GM12874 (cell line): Measurements from ENCODE around the gene SMIM10L1.

ENCODE experiments used
- CTCF ChIP-seq: IDR thresholded peaks from 2 replicates; pipeline ENCODE4 v1.5.1; 2011; ENCODE audit warnings: low read depth, mild to moderate bottlenecking, control low read depth, low read length, moderate library complexity; ENCODE audit not compliant: insufficient read depth

Gene SMIM10L1

DNA sequence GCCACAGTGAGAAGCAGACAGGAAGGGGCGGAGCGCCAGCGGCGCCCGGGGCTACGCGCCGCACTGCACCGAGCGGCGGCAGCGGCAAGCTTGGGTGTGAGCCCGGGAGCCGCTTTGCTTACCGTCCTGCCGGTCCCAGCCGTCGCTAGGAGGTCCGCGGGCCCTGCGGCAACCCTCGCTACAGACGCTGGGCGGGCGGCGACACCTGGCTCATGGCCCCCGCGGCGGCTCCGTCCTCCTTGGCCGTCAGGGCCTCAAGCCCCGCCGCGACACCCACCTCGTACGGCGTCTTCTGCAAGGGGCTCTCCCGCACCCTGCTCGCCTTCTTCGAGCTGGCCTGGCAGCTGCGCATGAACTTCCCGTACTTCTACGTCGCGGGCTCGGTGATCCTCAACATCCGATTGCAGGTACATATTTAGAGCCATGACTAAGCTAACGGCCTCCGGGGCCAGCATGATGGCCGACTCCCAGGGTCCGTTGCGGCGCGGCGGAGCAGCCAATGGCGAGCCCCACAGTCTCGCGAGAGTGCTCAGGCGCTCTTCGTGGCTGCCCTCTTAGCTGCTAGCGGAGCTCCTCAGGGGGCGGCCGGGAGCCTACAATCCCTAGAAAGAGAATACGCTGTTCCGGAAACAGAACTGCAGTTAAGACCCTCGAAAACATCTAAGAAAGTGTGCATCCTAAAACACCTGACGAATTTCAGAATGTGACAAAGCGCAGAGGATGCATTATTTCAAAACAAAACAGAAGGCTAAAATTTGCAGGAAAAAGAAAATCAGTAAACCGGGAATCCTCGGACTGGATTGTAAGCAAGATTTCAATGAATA, at the start of gene SMIM10L1:
SMIM10L1 (plus strand) TSS at position 50 of the 824 bp plus-strand sequence; CDS start at position 213, 163 bp downstream.
- no peak for TF ChIP-seq CTCF

DNA sequence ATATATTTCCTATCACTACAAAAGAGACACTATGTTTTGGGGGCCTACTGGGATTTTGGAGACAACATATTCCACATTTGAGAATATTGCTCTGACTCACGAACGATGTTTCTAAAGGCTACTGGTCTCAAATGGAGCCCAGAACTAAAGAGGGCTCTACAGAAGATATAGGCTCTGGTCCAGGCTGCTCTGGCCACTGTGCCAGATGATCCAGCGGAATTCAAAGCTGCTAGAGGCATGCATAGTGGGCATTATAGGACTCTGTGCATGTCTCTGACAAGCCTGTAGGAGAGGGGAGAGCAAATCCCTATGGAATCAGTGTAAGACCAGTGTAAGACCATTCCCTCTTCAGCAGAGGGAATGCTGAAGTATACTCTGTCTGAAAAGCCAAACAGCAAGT, 40.6 kb upstream of the SMIM10L1 start:
- TF ChIP-seq CTCF: no peak

- no peak for TF ChIP-seq CTCF
Observed at GRCh38 chr12:11130999-11131398, 40.0 kb upstream of the SMIM10L1 start.

DNA sequence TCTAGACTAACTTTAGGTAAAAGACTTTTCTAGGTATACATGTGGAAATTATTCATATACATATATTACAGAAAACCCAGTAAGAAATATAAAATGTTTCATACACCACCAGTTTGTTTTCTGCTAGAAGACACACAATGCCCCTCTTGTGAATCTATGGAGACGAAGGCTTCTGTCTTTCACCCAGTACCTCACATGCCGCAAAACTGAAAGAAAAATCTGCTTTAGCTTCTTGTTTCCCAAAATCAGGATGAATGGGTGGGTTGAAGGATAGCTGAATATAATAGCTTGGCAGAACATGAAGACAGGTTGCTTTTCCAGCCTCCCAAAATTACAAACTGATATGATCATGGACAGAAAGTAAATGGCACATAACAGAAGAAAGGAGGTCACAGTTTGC, 37.8 kb upstream of the SMIM10L1 start:
- no peak for TF ChIP-seq CTCF

DNA sequence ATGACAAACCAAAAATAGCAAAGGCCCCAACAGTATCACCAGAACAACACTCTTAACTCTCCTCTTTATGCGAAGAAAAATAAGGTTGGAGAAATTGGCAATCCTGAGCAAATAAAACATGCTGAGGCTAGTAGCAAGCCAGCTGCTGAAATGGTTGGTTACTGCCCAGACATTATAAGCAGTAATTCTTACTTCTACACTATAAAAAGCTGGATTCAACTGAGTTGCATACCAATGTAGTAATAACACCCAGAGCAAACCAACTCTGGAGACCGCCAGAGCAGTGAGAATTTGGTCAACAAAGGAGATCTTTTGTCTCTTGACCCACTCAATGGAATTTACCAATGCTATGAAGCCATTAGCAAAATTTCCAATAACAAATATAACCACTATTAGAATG, 37.2 kb upstream of the SMIM10L1 start:
- no peak for TF ChIP-seq CTCF

- TF ChIP-seq CTCF: no peak
Observed at GRCh38 chr12:11134305-11134704, 36.7 kb upstream of the SMIM10L1 start, which contains the start of gene TAS2R30. TAS2R30 (minus strand) TSS chr12:11134644; CDS start chr12:11134244, 400 bp downstream.

DNA sequence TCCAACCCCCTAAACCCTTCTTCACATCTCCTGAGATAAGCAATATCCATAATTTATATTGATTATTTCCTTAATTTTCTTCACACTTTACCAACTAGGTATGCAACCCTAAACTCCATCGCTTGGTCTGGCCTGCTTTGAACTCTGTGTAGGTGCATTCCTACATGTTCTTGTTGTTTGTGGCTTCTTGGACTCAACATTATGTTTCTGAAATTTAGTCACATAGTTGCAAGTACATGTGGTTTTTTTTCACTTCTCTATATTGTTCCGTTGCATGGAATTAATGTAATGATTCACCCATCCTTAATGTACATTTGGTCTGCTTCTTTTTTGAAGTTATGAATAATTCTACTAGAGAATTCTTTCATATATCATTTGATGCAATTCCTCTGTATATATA, 34.9 kb upstream of the SMIM10L1 start:
- no peak for TF ChIP-seq CTCF
